Measurements from ENCODE around the gene ABCG4. TPM values are rescaled to one million over a fixed set of nuclear protein-coding genes. Genes with fewer than 3 reads are reported as not detected.
"Not testable (repeated sequence)": the region's sequence is repeated elsewhere in the genome, so short reads cannot be mapped to it uniquely, and the experiment has no call there.

The ABCG4 gene
- total RNA-seq, 6 donors from 2014 or later = 0.06 to 0.78 TPM; not detected in 4

DNA sequence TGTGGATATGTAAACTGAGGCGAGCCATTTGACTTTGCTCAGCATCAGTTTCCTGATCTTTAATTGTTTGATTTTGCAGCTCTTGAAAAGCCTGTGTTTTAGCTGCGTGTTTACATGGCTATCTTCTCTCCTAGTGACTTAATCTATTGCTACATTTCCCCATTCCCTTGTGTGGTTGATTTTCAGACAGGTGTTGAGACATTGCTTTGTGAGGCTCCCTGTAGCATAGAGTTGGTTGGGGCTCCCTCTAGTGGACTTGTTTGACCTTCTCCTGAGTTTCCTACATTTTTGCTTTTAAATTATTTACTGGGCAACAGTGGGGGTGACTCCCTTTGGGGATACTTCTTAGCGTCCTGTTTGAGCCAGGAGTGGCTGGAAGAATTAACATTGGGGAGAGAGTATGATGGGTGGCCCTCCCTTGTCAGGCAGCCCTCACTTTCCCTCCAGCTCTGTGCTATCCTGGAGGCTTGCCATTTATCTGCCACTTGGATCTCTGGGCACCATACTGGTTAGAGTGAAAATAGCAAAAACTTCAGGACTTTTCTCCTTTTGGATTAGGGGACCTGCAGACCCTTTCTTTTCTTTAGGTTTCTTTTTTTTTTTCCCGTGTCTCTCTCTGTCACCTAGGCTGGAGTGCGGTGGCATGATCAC, 48.1 kb downstream of the ABCG4 start:
- H3K27me3 ChIP-seq = no peaks in the 10 kb centered on the region
- DNase-seq = peak in 1 of 2 donors; percentile 68
- TF ChIP-seq, protein P1, sequence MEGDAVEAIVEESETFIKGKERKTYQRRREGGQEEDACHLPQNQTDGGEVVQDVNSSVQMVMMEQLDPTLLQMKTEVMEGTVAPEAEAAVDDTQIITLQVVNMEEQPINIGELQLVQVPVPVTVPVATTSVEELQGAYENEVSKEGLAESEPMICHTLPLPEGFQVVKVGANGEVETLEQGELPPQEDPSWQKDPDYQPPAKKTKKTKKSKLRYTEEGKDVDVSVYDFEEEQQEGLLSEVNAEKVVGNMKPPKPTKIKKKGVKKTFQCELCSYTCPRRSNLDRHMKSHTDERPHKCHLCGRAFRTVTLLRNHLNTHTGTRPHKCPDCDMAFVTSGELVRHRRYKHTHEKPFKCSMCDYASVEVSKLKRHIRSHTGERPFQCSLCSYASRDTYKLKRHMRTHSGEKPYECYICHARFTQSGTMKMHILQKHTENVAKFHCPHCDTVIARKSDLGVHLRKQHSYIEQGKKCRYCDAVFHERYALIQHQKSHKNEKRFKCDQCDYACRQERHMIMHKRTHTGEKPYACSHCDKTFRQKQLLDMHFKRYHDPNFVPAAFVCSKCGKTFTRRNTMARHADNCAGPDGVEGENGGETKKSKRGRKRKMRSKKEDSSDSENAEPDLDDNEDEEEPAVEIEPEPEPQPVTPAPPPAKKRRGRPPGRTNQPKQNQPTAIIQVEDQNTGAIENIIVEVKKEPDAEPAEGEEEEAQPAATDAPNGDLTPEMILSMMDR (IDR thresholded peaks at IDR 0.05) = peak; percentile 66 to 84 (median 76)
- TF ChIP-seq EP300 (IDR thresholded peaks at IDR 0.05) = no peak
- TF ChIP-seq POLR2AphosphoS5 (IDR thresholded peaks at IDR 0.05) = peak in 1 of 2 donors; percentile 31
- H3K4me1 ChIP-seq = peaks cover 0 to 8% (median 3%) of the 10 kb centered on the region in 4 donors
- H3K9me3 ChIP-seq = no peaks in the 10 kb centered on the region
- no peak overlapping the region for H3K4me3 ChIP-seq
- peak overlapping the region in 2 of 4 donors; percentile 45 to 69 for H3K27ac ChIP-seq
- 31 to 42% methylated on average over 5 of the region's 5 CpGs for WGBS, 2 donors
- no peaks in the 10 kb centered on the region for H3K36me3 ChIP-seq
- peak; percentile 92 for ATAC-seq (ENCODE audit: low FRiP score in 2 of 2)

DNA sequence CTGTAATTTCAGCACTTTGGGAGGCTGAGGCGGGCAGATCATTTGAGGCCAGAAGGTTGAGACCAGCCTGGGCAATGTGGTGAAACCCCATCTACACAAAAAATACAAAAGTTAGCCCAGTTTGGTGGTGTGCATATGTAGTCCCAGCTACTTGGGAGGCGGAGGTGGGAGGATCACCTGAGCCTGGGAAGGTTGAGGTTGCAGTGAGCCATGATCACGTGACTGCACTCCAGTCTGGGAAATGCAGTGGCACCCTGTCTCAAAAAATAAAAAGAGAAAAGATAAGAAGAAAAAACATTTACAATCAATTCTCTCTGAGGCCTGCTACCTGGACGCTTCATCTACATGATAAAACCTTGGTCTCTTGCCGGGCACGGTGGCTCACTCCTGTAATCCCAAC, 50.1 kb downstream of the ABCG4 start:
- ATAC-seq (ENCODE audit: low FRiP score in 2 of 2) = no peak
- H3K4me3 ChIP-seq = no peak overlapping the region
- no peak for TF ChIP-seq POLR2AphosphoS5 (IDR thresholded peaks at IDR 0.05)
- TF ChIP-seq EP300 (IDR thresholded peaks at IDR 0.05) = no peak
- TF ChIP-seq, protein P1 (IDR thresholded peaks at IDR 0.05) = no peak
- no peak for TF ChIP-seq POLR2A (IDR thresholded peaks at IDR 0.05)
- 86 to 89% methylated on average over 6 of the region's 6 CpGs for WGBS, 2 donors
- no peak overlapping the region for H3K27ac ChIP-seq
- no peaks in the 10 kb centered on the region for H3K27me3 ChIP-seq
- no peaks in the 10 kb centered on the region for H3K9me3 ChIP-seq
- no peaks in the 10 kb centered on the region for H3K36me3 ChIP-seq
- peaks cover 0 to 8% (median 3%) of the 10 kb centered on the region in 4 donors for H3K4me1 ChIP-seq
- DNase-seq = no peak

DNA sequence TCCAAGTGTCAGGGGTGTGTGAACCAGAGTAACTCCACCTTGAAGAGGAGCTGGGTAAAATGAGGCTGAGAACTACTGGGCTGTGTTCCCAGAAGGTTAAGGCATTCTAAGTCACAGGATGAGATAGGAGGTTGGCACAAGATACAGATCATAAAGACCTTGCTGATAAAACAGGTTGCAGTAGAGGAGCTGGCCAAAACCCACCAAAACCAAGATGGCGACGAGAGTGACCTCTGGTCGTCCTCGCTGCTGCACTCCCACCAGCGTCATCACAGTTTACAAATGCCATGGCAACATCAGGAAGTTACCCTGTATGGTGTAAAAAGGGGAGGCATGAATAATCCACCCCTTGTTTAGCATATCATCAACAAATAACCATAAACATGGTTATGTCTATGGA, 52.4 kb downstream of the ABCG4 start:
- ATAC-seq (ENCODE audit: low FRiP score in 2 of 2); DNase-seq; H3K27ac ChIP-seq; H3K4me3 ChIP-seq; H3K9me3 ChIP-seq; H3K27me3 ChIP-seq; H3K36me3 ChIP-seq: not testable (repeated sequence)
- WGBS, 2 donors = 88% methylated on average over 5 of the region's 5 CpGs
- H3K4me1 ChIP-seq = peaks cover 0 to 16% (median 9%) of the 10 kb centered on the region in 4 donors

DNA sequence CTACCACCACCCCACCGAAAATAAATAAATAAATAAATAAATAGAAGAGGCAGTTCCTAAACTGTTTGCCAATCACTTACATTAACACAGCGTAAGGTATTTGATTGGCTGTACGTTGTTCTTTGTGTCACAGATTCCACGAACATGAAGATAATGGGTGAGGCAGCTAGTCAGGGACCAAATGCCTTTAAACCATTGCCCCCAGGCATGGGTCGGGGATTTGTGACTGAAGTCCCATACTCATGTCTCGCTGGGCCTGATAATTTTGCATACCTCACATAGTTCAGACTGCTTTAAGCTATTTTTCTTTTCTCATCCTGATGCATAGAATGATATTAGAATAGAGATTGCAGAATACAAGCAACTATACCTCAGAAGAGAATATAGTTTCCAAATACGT, 53.7 kb downstream of the ABCG4 start:
- Histone ChIP-seq H3K27me3 (no peaks in the 10 kb centered on the region), H3K4me3 (no peak overlapping the region), H3K9me3 (no peaks in the 10 kb centered on the region), H3K4me1 (peaks cover 4 to 17% (median 10%) of the 10 kb centered on the region in 4 donors), H3K27ac (no peak overlapping the region), H3K36me3 (no peaks in the 10 kb centered on the region)
- TF ChIP-seq, protein P1 (IDR thresholded peaks at IDR 0.05) = no peak
- TF ChIP-seq POLR2A (IDR thresholded peaks at IDR 0.05) = no peak
- TF ChIP-seq POLR2AphosphoS5 (IDR thresholded peaks at IDR 0.05) = no peak
- no peak for TF ChIP-seq EP300 (IDR thresholded peaks at IDR 0.05)
- WGBS, 2 donors = 86 to 91% methylated on average over 7 of the region's 7 CpGs
- ATAC-seq (ENCODE audit: low FRiP score in 2 of 2) = no peak
- no peak for DNase-seq

DNA sequence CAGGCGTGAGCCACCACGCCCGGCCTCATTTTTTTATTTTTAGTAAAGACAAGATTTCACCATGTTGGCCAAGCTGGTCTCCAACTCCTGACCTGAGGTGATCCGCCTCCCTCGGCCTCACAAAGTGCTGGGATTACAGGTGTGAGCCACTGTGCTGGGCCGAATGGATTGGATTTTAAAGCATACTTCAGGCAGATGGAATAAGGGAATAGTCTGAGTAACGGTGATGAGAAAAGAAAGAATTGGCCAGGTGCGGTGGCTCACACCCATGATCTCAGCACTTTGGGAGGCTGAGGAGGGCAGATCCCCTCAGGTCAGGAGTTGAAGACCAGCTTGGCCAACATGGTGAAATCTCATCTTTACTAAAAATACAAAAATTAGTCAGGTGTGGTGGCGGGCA, 55.2 kb downstream of the ABCG4 start:
- Histone ChIP-seq H3K4me3 (no peak overlapping the region), H3K9me3 (no peaks in the 10 kb centered on the region), H3K27me3 (no peaks in the 10 kb centered on the region), H3K36me3 (no peaks in the 10 kb centered on the region), H3K4me1 (peaks cover 4 to 28% (median 18%) of the 10 kb centered on the region in 4 donors), H3K27ac (no peak overlapping the region)
- DNase-seq = no peak
- no peak for TF ChIP-seq POLR2A (IDR thresholded peaks at IDR 0.05)
- ATAC-seq (ENCODE audit: low FRiP score in 2 of 2) = no peak
- WGBS, 2 donors = 93 to 95% methylated on average over 9 of the region's 9 CpGs

DNA sequence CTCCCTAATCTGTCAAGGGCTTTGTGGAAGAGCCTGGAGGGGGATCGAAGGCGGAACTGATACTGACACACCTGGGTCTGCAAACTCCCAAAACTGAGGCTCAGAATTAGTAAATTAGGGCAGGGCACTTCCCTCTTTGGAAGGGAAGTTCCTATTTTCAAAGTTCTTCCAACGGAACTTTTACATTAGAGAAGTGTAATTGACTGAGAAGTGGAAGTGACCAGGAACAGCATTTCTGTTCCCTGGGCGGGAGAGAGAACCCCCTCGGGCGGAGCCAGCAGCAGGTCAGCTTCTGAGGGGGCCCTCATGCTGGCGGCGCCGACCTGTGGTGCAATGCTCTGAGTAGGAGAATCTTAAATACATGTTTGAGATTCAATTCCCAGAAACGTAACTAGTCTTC, 56.2 kb downstream of the ABCG4 start:
- peak overlapping the region; percentile 94 to 97 (median 94) for H3K27ac ChIP-seq
- TF ChIP-seq, protein P1 (IDR thresholded peaks at IDR 0.05) = no peak
- TF ChIP-seq POLR2AphosphoS5 (IDR thresholded peaks at IDR 0.05) (no peak), EP300 (IDR thresholded peaks at IDR 0.05) (no peak), POLR2A (IDR thresholded peaks at IDR 0.05) (no peak)
- ATAC-seq (ENCODE audit: low FRiP score in 2 of 2) = peak in 1 of 2 donors; percentile 21
- H3K4me3 ChIP-seq = peak overlapping the region in 3 of 4 donors; percentile 93 to 99 (median 98)
- H3K4me1 ChIP-seq = peaks cover 4 to 31% (median 19%) of the 10 kb centered on the region in 4 donors
- 43 to 45% methylated on average over 10 of the region's 10 CpGs for WGBS, 2 donors
- peak; percentile 39 to 80 for DNase-seq
- no peaks in the 10 kb centered on the region for H3K27me3 ChIP-seq
- H3K9me3 ChIP-seq = no peaks in the 10 kb centered on the region
- H3K36me3 ChIP-seq = no peaks in the 10 kb centered on the region
